SKM-1 treated with dmso at 0.1 percent for 144 hours (cell line): ENCODE measurements around the gene CRACR2B.

Experiments
- DNase-seq: peaks from one replicate; lab custom pipeline; 2025; ENCODE audit not compliant: unreplicated experiment; lab: John Stamatoyannopoulos, UW

CRACR2B gene

DNA sequence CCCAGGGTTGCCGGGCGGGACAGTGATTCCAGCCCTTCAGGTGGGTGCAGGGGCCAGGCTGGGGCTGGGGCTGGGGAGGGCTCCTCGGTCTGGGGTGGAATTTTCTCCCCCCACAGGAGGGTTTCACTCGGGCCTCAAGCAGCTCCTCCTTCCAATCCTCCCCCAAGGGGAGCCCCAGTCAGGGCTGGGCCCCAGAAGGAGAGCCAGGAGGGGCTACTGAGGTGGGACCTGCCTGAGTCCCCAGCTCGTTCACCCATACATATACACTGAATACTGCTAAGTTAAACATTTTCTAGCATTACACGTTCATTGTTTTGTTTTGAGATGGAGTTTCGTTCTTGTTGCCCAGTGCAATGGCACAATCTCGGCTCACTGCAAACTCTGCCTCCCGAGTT is 1.5 kb upstream of the CRACR2B start:
- DNase-seq, result no peak

DNA sequence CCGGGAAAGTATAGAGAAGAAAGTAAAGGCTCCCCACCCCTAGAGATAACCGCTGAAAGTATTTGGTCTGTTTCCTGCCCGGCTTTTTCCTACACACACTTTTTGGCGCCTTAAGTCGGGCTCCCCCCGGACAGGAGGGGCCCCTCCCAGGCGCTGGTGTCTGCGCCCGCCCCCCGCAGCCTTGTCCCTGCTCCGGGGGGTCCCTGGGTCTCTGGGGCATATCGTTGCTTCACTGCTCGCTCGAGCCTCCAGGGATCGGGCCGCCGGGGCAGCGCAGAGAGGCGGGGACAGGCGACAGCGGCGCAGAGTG is 928 bp upstream of the CRACR2B start:
- DNase-seq, result no peak

GRCh38 chr11:827146-827896 is 398 bp upstream of the CRACR2B start:
- no peak for DNase-seq

- no peak for DNase-seq
These were observed 922 bp downstream of the CRACR2B start for GRCh38 chr11:828506-829175.

DNA sequence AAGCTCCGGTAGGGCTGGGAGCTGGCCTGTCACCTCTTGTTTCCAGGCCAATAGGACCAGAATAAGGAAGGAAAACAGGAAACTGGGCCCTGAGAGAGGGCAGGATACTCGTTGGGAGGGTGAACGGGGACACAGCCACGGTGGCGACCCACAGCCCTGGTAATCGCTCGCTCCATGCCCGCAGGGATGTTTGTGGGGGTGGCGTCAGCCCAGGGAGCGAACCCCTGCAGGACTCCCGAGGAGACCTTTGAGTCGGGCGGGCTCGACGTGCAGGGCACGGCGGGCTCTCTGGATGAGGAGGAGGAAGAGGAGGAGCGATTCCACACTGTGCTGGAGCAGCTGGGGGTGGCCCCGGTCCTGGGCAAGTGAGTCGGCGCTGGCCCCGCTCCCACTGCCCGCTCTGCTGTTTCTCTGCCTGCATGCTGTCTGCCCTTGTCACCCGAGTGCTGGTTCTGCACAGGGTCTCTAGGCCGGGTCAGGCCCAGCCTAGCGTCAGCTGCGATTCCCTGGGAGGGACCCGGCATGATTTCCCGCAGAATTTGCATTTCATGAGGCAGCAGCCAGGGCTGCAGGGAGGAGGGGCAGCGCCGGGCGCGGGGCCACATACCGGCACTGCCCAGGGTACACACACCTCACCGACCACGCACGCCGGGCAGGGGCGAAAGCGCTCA is 1.6 kb downstream of the CRACR2B start:
- no peak for DNase-seq

DNA sequence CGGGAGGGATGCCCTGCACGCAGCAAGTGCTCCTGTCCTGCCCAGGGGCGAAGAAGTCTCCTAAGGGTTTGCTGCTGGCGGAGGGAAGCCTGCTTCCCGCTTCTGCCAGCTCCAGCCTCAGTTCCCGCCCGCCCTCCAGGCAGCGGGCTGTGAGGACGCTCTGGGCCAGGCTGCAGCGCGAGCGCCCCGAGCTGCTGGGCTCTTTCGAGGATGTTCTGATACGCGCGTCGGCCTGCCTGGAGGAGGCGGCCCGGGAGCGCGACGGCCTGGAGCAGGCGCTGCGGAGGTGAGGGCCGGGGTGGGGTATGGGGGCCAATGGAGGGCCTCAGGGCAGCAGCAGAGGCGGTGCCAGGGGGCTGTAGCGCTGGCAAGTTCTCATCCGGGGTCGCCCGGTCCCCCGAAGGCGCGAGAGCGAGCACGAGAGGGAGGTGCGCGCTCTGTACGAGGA is 2.2 kb downstream of the CRACR2B start:
- DNase-seq, result no peak

DNA sequence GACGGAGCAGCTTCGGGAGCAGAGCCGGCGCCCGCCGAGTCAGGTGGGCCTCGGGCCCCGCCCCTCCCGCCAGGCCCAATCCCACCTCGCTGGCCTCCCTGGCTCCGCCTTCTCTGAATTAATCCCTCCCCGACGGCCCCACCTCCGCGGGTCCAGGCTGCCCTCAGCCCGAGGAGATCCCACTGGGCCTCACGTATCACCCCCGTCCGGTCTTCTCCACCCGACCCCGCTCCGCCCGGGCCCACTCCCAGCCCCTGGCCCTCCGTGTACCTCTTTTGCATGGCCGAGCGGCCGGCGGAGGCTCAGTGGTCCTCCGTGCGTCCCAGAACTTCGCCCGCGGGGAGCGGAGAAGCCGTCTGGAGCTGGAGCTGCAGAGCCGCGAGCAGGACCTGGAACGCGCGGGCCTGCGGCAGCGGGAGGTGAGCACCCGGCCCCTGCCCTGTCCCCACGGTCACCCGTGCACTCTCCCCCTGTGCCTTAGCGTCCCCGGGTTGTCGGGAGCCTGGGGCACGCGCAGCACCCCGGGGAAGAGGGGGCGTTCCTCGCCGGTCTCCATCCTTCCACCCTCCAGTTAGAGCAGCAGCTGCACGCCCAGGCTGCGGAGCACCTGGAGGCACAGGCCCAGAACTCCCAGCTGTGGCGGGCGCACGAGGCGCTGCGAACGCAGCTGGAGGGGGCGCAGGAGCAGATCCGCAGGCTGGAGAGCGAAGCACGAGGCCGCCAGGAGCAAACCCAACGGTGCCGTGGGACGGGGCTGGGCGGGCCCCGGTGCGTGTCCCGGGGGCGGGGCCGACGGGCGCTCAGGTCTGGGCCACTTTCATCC is 2.8 kb downstream of the CRACR2B start:
- no peak for DNase-seq

- no peak for DNase-seq
These were observed 3.6 kb downstream of the CRACR2B start for GRCh38 chr11:831118-831864.

- no peak for DNase-seq
These were observed 4.3 kb downstream of the CRACR2B start for GRCh38 chr11:831961-832528.

- no peak for DNase-seq
These were observed 4.9 kb downstream of the CRACR2B start, which contains the start of gene CD151 for GRCh38 chr11:832529-833113. Gene CD151, plus strand, starts transcription at chr11:832952. Its CDS starts 3,118 bp downstream, at chr11:836070.

DNA sequence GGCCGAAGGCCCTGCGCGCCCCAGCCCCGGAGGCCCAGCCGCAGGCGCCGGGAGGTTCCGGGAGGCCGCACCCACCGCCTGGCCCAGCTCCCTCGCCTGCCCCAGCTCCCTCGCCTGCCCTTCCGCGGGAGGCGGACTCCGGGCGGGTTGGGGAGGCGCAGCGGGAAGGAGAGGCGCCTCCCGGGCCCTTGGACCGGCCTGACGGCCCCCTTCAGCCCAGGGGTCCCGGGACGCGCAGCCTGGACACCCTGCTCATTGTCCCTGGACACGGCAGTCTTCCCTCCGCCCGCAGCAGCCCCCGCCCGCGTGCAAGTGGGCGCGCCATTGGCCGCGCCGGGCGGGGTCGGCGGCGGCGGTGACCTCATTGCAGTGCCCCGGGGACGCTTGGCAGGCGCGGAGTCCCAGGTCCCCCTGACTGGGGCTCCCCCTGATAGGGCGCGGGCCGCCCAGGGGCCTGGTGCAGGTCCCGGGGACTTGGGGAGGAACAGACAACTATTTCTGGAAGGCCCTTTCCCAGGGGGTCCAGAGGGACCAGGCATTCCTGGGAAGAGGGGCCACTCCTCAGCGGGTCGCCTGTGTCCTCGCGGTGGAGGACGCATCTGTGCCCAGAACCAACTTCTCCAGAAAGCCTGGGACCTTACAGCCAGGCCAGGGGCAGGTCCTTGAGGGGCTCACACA is 5.5 kb downstream of the CRACR2B start:
- DNase-seq, result no peak

GRCh38 chr11:833849-834311 is 6.2 kb downstream of the CRACR2B start:
- DNase-seq, result no peak

- DNase-seq, result no peak
These were observed 6.9 kb downstream of the CRACR2B start for GRCh38 chr11:834371-835316.

- DNase-seq, result no peak
These were observed 8.6 kb downstream of the CRACR2B start for GRCh38 chr11:836274-836673.

- no peak for DNase-seq
These were observed 9.0 kb downstream of the CRACR2B start for GRCh38 chr11:836700-837099.

DNA sequence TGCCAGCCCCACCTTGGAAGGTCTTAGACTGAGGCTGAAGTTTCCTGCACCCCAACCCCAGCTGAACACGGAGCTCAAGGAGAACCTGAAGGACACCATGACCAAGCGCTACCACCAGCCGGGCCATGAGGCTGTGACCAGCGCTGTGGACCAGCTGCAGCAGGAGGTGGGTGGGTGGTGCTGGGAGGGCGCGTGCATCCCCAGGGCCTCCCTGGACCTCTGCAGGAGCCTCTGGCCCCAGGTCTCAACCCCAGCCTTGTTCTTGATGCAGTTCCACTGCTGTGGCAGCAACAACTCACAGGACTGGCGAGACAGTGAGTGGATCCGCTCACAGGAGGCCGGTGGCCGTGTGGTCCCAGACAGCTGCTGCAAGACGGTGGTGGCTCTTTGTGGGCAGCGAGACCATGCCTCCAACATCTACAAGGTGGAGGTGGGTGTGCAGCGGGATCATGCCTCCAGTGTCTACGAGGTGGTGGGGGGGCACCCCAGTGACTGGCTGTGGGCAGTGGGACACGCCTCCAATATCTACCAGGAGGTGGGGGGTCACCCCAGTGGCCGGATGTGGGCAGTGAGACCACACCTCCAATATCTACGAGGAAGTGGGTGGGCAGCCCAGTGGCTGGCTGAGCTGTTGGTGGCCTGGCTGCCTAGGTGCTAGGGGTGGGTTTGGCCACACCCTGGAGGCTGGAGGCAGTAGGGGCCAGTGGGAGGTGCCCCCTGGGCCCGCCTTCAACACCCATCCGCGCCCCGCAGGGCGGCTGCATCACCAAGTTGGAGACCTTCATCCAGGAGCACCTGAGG is 9.7 kb downstream of the CRACR2B start:
- no peak for DNase-seq

DNA sequence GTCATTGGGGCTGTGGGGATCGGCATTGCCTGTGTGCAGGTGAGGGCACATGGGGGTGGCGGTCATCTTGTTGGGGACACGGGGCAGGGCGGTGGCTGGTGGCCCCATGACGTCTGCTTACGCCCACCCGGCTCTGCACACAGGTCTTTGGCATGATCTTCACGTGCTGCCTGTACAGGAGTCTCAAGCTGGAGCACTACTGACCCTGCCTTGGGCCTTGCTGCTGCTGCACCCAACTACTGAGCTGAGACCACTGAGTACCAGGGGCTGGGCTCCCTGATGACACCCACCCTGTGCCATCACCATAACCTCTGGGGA is 10.2 kb downstream of the CRACR2B start:
- no peak for DNase-seq
